Stimulated activated CD4-positive, alpha-beta T cell treated with anti-CD3 and anti-CD28 coated beads, Interleukin-4, amount 100 ng/mL, for 1 hour (primary cell): ENCODE results near the gene ASPG.

Source experiments
- DNase-seq: peaks from one replicate; pipeline ENCODE4 v3.0.0-alpha.2; 2020

ASPG gene

DNA sequence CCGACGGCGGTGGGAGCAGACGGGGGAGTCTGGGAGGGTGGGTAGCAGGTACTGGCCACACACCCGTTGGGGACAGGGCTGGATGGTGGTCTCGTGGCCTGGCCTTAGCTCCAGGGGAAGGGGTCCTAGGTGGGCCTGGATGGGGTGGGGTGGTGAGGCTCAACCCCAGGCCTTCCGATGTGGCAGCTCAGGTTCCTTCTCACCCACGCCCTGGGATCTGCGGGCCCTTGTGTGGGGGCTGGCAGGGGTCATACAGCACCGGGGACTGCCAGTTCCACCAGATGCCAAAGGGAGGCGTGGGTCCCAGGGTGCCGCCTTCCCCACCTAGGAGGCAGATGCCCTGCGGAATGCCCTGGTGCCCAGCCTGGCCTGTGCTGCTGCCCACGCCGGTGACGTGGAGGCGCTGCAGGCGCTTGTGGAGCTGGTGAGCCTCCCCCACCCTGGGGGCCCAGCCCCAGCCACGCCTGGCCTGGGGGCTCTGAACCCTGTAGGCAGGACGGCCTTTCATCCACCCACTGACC lies 21.0 kb downstream of the ASPG start:
- no peak for DNase-seq

DNA sequence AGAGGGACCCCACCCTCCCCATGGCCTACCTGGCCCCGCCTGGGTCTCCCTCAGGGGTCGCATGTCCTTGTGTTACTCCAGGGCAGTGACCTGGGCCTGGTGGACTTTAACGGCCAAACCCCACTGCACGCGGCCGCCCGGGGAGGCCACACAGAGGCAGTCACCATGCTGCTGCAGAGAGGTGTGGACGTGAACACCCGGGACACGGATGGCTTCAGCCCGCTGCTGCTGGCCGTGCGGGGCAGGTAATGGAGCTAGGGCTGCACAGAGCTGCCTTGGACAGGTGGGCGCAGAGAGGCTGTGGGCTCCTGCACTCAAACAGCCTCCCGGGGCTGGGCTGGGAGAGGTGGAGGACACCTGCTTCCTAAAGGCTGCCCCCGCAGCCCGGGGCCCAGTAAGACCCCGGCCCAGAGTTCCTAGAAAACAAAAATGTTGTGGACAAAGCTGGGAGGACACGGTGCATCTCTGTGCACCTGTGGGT lies 21.6 kb downstream of the ASPG start:
- peak; percentile 1 for DNase-seq

DNA sequence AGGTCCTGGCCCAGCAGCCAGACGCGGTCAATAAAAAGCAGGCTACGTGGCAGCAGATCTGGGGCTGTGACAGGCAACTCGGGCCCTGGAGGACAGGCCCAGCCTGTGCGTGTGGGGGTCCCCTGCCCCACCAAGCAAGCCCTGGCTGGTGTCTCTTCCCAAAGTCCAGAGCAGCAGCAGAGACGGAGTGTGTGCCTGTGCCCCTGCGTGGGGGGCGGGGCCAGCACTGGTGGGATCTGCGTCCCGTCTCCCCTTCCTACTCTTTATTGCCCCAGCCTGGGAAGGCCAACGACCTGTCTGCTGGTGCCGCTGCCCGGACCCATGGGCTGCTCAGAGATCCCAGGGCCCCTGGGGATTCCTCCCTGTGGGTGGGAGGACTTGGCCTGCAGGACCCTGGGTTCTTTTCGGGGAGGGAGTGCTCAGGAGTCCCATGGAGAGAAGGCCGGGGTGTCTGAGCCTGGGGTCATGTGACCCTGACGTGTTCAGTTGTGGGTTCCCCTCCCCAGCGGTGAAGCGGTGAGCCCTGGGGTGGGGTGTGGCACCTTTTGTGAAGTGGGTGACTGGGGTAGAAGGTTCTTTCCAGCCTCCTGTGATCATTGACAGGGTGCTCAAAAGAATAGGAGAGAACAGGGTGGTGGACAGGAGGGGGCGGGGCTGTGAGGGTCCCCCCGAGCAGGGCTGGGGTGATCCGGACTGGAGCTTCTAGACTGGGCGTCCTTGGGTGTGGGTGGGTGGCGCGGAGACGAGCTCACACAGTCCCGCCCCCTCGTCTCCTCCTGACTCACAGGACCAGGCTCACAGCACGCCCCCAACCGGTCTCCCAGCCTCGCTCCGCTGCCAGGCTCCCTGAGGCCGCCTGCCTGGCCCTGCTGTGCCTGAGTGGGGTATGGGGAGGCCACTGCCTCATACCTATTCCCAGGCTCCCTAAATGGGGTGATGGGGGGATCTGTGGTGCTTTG lies 22.4 kb downstream of the ASPG start:
- DNase-seq: peak; percentile 1

DNA sequence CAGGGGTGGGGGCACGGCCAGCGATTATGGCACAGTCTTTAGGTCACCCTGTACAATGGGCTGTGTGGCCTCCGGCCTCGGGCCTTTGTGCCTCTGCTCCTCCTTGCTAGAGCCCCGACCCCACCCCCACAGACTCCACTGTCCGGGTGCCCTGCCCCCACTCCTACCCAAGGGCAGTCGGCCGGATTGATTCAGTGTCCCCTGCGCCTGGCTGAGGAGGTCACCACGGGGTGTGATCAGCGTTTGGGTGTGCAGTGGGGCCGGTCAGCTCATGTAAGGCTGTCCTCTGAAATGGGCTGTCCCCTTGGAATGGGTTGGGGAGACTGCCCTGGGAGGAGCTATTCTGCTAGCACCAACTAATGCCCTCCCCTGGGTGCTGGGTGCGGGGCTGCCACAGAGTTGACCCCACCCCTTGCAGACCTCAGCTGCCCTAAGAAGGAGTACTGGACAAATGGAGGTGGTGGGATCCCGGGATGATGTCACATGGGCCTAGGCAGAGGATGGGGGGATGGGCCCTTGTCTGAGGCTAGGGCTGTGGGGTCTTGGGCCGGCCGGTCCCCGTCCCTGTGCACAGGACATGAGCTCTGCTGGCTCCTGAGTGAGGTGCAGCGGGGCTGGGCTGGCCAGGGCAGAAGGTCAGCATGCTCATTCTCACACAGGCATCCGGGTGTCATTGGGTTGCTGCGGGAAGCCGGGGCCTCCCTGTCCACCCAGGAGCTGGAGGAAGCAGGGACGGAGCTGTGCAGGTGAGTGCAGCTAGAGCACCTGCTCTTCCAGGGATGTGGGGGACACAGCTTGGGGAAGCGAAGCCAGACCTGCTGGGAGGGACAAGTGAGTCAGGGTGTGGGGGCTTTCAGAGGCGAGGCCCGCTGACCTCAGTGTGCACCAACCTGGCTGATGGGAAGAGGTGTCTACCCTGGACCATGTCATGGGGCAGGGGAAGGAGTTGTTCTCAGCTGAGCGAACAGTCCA lies 23.4 kb downstream of the ASPG start:
- DNase-seq: no peak

DNA sequence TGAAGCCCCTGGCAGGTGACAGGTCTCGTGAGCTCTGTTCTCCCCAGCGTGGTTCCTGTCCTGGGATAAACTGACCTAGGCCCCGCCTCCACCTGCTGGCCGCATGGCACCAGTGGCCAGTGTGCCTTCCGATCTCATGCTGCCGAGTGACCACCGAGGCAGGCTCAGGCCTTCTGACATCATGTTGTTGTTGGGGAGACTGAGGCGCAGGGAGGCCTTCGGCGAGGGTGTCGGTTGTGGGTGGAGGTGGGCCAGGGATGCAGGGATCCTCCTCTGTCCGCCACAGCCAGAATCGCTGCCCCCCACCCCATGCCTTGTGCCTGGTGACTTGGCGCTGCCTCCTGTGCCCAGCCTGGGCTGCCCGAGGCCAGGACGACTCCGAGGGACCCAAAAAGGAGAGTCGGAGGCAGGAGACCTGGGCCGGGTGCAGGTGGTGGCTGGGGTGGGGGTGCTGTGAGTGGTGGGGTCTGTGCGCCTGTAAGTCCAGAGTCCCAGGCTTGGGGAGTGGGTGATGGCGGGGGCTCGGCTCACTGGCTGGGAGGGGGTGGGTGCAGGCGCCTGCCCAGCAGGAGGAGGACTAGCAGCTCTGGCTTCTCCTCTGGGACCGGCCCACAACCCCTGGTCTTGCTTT lies 24.3 kb downstream of the ASPG start:
- no peak for DNase-seq

DNA sequence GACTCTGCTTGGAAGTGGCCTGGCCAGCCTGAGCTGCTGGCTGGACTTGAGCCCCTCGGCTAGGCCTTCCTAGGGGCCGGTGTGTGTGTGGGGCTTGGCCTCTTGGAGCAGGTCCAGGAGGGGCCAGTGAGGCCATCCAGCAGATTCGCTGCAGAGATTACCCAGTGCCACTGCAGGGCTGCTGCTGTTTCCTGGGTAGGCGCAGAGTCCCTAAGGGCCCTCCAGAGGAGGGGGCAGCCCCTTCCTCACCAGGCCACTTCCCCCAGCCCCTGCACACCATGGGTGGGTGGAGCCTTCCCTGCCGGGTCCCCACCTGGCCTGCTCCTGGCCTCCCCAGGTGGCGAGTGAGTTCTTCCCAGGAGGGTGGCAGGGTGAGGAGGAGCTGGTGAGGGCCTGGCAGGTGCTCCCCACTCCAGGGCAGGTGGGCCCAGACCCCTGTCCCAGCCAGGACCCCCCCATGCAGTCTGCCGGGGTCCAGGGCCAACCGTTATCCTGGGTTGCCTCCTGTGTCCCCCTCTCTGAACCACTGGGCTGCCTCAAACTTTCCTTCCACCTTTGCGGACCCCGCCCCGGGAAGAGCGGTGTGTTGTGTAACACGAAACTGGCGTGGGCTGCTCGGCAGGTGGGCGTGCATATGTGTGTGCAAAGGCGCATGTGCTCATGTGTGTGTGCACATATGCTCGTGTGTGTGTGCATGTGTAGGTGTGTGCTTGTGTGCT lies 25.1 kb downstream of the ASPG start:
- no peak for DNase-seq

DNA sequence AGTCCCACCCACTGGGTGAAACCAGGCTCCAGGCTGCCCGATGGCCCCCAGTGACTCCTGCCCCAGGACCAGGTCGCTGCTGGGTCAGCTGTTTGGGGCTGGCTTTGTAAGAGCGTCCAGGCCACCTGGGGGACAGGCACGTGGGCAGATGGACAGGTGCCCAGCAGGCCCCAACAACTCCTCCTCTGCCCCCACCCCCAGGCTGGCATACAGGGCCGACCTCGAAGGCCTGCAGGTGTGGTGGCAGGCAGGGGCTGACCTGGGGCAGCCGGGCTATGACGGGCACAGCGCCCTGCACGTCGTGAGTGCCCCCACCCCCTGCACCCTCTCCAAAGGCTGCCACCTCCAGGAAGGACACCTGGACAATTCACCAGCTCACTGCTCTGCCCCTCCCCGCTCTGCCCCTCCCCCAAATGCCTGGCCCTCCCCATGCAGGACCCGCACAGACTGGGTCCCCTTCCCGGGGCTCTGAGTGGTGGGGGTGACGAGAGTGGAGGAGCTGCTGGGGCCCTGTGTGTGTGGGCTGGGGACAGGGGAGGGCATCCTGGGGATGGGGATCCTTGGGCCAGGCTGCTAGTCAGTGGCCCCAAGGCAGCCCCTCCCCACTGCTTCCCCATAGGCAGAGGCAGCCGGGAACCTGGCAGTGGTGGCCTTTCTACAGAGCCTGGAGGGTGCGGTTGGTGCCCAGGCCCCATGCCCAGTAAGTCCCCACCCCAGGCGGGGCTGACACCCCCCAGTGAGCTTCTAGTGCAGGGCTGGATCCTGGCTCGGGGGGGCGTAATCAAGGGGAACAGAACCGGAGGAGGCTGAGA lies 26.0 kb downstream of the ASPG start:
- DNase-seq: no peak

DNA sequence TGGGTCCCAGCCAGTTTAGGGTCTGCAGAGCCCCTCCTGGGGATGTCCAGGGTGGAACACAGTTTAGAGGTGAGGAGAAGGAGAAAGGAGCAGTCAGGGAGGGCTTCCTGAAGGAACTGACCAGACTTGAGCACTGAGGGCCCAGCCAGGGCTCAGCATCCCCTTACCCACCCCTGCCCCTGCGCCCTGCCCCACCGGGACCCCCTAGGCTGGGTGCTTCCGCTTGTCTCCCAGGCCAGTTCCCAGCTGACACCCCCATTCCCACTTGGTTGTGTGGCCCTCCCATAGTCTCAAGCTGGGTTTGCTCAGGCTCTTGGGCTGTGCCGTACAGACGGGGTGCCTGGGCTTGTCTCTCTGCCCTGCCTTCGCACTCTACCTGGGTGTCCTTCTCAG lies 26.6 kb downstream of the ASPG start:
- peak; percentile 0 for DNase-seq

DNA sequence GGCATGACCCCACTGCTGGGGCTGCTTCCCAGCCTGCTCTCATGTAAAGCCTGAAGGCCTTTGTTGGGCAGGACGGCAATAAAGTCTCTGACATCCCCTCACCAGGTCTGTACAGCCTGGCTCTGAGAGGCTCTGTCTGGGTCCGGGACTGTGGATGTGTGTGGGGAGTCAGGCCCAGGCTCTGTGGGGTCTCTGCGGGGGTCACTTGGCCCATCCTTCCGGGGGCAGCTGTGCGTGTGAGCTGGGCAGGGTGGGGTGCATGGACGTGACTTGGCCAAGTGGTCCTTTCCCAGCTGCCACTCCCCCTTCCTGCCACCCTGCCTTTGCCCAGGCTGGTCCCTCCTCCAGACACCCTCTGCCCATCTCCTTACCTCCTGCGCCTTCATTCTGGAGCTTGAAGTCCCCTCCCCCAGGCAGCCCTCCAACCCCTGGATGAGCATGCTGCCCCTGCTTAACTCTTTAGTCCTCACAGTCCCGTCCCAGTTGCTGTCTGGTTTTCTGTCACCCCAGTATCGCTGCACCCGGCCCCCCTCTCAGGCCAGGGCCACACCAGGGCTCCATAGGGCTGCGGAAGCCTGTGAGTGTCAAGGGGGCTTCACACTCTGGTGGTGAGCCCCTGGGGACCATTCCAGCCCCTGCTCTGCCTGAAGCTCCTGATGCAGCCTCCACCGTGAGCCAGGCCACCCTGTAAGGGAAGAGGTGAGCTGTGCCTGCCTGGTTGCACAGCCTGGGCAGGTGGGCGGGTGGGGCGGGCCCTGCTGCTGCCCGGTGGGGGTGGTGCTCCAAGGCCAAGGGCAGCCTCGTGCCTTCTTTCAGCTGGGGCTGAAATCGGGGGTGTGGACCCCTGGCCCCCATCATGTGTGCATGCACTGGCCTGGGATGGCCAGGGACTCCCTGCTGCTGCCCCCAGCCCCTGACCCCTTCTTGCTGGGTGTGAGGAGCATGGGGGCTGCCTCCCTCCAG lies 27.4 kb downstream of the ASPG start:
- DNase-seq: peak; percentile 1

DNA sequence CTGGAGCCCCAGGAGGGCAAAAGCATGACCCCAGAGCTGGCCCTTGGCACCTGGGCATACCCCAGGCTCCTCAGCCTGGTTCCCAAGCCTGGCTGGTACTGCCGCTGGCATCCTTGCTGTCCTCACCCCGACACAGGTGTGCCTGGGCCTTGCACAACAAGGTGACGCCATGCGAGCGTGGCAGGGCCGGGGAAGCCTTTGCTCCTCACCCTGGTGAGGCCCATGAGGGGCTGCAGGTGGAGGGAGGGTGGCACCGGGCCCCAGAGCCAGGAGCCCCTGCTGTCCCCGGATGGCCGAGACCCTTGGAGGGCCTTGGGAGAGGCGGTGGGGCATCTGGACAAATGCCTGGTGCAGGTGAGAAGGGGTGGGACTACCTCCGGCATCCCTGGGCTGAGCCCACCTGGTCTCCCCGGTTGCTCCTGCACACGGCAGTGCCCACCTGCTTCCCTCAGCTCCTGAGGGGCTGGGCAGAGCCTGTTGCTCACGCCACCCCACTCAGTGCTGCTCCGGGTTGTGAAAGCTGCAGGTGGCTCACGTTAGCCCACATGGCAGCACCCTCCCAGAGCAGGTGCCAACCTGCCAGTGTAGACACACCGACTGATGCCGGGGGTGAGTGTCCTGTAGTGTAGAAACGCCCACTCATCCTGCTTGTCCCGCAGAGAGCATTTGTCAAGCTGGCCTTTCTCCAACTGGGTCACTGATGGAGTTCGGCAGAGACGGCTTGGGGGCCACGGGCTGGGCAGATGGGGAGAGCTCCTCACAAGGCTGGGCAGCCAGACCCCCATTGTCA lies 28.3 kb downstream of the ASPG start:
- DNase-seq: peak; percentile 1

DNA sequence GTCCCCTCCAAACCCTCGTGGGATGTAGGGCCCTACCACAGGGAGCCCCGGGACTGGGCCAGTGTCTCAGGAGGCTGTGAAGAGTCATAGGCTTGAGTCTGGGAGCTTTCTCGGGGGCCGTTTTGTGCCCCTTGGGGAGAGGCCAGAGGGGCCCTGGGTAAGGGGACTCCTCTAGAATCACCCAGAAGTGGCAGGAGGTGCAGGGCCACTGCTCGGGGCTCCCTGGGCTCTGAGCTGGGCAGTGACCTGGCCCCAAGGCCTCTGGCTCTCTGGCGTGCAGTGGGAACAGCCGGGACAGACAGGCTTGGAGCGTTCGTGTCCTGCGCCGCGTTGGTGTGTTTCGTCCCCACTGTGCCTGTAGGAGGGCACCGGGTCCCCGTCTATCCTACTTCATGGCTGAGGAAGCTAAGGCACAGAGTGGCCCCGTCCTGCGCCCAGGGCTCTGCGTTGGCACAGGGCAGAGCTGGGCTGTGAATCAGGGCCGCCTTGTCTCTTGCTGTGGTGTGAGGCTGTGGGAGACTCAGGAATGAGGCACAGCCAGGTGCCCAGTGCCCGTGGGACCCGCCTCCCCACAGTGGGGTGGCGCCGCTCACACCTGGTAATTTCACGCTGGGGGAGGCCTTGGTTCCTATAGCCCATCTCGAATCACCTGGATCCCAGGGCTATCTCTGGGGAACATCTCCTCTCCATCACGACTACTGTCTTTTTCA lies 29.1 kb downstream of the ASPG start:
- DNase-seq: peak; percentile 0

DNA sequence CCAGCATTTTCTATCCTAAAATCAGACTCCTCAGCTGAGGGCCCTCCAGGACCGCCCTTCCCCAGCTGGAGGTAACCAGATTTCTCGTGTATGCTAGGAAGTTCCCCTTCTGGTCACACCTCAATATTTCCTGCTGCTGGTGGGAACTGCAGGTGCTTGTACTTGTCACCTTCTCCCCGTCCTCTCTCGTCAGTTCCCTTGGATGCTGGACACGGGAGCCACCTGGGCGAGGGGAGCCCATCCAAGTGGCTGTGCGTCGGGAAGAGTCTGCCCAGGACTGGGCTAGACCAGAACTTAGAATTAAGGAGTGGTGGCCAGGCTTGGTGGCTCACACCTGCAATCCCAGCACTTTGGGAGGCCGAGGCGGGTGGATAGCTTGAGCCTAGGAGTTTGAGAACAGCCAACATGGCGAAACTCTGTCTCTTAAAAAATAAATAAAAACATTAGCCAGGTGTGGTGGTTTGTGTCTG lies 29.7 kb downstream of the ASPG start:
- no peak for DNase-seq

DNA sequence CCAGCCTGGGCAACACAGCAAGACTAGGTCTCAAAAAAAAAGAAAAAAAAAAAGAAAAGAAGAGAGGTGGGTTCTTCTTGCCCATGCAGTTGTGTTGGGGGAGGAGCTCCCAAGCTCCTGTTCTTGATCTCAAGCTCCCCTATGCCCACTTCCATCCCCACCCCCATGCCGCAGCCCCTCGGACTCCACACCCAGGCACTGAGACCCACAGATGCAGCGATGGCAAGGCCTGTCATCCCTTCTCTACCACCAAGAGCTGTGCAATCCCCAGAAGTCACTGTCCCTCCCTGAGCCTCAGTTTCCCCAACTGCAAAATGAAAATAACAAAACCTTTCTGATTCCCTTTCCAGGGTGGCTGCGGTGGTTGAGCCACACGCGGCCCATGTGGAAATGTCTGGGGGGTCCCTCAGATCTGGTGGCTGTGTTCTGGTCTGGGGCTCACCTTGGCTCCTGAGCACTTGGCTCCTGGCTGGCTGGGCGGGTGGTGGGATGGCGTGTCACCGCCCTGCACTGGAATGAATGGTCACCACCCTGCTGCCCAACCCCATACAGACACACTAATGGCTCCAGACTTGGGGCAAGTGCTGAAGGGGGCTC lies 30.3 kb downstream of the ASPG start:
- peak; percentile 0 for DNase-seq

DNA sequence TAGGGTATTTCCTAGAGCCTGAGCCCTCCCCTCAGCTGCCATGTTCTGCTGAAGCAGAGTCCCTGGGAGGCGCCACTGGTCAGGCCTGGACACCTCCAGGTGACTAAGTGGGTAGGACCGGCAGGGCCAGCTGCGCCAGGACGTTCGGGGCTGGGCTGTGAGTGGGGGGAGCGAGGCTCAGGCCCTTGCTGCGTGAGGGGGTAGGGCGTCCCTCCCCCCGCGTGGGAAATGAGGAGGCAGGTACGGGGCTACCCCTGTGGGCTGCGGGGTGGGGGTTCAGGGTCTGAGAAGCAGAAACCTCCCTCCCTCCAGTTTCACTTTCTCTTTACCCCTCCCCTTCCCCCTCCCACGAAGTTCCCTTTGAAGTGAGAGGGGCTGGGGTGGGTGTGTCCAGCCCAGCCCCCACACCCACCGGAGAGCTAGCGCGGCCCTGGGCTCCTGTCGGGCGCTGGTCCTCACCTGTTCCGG lies 30.8 kb downstream of the ASPG start:
- peak; percentile 1 for DNase-seq

DNA sequence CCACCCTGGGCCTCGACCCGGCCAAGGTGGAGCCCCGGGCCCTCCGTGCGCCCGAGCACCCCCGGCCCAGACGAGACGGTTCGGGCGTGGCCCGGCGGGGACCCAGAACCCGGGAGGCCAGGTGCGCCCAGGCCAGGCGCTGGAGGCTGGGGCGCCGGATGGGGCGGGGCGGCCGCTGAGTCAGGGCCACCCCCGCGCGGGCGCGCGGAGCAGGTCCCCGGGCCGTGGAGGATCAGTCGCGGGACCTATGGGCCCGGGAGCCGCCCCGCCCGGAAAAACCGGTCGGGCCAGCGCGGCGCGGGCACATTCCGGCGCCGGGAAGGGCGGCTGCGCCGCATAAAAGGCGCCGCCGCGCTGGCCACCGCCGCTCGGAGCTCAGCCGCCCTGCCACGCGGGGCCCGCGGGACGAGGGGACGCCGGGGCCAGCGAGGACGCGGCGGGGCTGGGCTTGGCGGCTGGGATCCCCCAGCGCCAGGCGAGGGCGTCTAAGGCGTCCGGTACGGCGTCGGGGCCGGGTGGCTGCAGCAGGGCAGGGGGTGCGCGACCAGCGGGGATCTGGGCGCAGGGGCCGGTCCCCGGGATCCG lies 31.3 kb downstream of the ASPG start:
- DNase-seq: peak; percentile 27

DNA sequence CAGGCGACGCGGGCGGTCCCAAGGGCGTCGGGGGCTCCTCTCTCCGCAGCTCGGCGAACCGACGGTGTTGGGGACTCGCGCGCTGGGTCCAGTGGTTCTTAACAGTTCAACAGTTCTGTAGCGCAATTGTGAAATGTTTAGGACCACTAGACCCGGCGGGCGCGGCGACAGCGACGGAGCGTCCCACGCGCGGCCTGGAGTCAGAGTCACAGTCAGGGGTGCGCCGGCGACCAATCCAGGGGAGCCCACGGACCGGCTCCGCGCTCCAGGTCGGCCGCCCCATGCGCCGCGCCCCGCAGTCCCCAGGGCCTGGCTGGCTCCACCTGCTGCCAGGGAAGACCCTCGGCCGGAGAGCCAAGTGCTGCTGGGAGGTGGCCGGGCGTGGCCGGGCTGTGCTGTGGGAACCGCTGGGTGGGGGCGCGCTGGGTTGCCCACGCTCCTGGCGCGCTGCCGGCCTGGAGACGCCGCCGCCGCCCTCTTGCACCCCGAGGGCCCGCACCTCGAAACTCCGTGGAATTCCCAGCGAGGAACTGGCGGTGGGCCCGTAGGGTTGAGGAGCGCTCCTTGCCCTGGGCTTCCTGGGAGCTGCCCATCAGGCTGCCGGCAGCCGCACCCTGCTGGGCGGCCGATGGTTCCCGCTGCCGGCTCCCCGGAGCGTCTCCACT lies 32.0 kb downstream of the ASPG start:
- peak; percentile 1 for DNase-seq
